Measurements from ENCODE around the gene PRKCH. TPM values are rescaled to one million over a fixed set of nuclear protein-coding genes. Genes with fewer than 3 reads are reported as not detected.

PRKCH gene
- total RNA-seq, 1 experiment from 2014 or later, result 2.7 TPM

DNA sequence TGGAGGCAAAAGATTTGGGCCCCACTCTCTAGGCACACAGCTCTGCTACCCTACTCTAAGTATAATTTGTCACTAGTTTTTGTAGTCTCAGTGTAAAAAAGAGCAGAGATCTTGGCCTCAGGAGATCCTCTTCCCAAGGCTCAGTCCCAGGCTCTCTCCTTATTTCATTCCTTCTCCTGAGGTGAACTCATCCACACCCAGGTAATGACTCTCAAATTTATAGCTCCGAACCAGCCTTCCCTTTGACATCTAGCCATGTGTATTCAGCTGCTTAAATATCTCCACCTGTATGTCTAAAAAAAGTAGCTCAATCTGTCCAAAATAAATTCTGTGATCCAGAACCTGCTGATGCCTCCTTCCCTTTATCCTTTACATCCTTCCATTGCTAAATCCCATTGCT lies 200.4 kb downstream of the PRKCH start:
- H3K4me3 ChIP-seq (ENCODE audit: low read depth in 2 of 2, low read length in 2 of 2), result no peak overlapping the region
- no peak for DNase-seq (ENCODE audit: low read depth, low spot score)
- intact Hi-C loops (cut with micrococcal nuclease; ENCODE audit: unreplicated experiment), result no loop called here
- BruUV-seq (replicated peaks), result no TSS peak
- no peaks in the 10 kb centered on the region for H3K36me3 ChIP-seq (ENCODE audit: control insufficient read depth, insufficient read depth, low read length)
- in situ Hi-C loops (cut with HindIII; ENCODE audit: low pct_unique_long_range_greater_than_20kb, low sequenced_read_pairs), result no loop called here
- ATAC-seq, result no peak
- ChIA-PET POLR2A (no interaction called here), CTCF (no interaction called here)
- no peaks in the 10 kb centered on the region for H3K9me3 ChIP-seq (ENCODE audit: control insufficient read depth, insufficient read depth, low read depth, low read length)
- TF ChIP-seq, protein P1, sequence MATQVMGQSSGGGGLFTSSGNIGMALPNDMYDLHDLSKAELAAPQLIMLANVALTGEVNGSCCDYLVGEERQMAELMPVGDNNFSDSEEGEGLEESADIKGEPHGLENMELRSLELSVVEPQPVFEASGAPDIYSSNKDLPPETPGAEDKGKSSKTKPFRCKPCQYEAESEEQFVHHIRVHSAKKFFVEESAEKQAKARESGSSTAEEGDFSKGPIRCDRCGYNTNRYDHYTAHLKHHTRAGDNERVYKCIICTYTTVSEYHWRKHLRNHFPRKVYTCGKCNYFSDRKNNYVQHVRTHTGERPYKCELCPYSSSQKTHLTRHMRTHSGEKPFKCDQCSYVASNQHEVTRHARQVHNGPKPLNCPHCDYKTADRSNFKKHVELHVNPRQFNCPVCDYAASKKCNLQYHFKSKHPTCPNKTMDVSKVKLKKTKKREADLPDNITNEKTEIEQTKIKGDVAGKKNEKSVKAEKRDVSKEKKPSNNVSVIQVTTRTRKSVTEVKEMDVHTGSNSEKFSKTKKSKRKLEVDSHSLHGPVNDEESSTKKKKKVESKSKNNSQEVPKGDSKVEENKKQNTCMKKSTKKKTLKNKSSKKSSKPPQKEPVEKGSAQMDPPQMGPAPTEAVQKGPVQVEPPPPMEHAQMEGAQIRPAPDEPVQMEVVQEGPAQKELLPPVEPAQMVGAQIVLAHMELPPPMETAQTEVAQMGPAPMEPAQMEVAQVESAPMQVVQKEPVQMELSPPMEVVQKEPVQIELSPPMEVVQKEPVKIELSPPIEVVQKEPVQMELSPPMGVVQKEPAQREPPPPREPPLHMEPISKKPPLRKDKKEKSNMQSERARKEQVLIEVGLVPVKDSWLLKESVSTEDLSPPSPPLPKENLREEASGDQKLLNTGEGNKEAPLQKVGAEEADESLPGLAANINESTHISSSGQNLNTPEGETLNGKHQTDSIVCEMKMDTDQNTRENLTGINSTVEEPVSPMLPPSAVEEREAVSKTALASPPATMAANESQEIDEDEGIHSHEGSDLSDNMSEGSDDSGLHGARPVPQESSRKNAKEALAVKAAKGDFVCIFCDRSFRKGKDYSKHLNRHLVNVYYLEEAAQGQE (IDR thresholded peaks at IDR 0.05; ENCODE audit: insufficient read depth in 1 of 2, low read depth in 2 of 2, low read length in 1 of 2), result no peak
- no peaks in the 10 kb centered on the region for H3K27me3 ChIP-seq (ENCODE audit: control insufficient read depth, insufficient read depth, low read length)
- H3K4me1 ChIP-seq (ENCODE audit: control insufficient read depth, insufficient read depth, low read length), result no peaks in the 10 kb centered on the region
- no peak overlapping the region for H3K27ac ChIP-seq (ENCODE audit: low read length)

DNA sequence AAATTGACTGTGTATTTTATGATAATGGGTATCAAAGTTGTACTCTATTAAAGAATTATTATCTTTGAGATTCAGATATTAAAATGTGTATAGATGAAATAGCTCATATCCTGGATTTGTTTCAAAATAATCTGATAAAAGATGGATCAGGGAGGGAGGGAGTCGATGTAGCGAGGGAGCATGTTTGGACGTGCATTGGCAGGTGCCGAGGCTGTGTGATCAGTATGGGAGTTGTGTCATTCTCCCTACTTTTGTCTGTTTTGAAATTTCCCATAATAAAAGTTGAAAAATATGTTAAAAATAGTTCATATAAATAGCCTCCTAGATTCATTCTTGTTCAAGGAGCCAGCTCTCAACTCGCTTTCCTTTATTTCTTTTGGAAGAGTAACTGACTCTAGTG lies 202.4 kb downstream of the PRKCH start:
- no peak for DNase-seq (ENCODE audit: low read depth, low spot score)
- POLR2A ChIA-PET, result interaction anchor here (0.6 kb wide), 2 partner anchors 11 to 1398 kb away, joined by 4 to 5 read pairs; no protein-coding TSS in a partner anchor

More for the DNA sequence above, 202.4 kb downstream of the PRKCH start:
- in situ Hi-C loops (cut with HindIII; ENCODE audit: low pct_unique_long_range_greater_than_20kb, low sequenced_read_pairs), result no loop called here
- intact Hi-C loops (cut with micrococcal nuclease; ENCODE audit: unreplicated experiment), result no loop called here
- no peak for TF ChIP-seq TCF7L2 (IDR thresholded peaks at IDR 0.05; ENCODE audit: low read depth, low read length)
- no peak for TF ChIP-seq SIN3A (IDR thresholded peaks at IDR 0.05; ENCODE audit: borderline replicate concordance, insufficient read depth, low read depth, low read length)
- no peak for TF ChIP-seq CTCF (IDR thresholded peaks at IDR 0.05)
- TF ChIP-seq, protein P1 (IDR thresholded peaks at IDR 0.05; ENCODE audit: insufficient read depth in 1 of 2, low read depth in 2 of 2, low read length in 1 of 2), result no peak
- TF ChIP-seq POLR2AphosphoS5 (IDR thresholded peaks at IDR 0.05; ENCODE audit: low read depth, low read length), result no peak
- Histone ChIP-seq H3K9me3 (ENCODE audit: control insufficient read depth, insufficient read depth, low read depth, low read length) (no peaks in the 10 kb centered on the region), H3K4me1 (ENCODE audit: control insufficient read depth, insufficient read depth, low read length) (no peaks in the 10 kb centered on the region), H3K36me3 (ENCODE audit: control insufficient read depth, insufficient read depth, low read length) (no peaks in the 10 kb centered on the region), H3K27ac (ENCODE audit: low read length) (no peak overlapping the region), H3K4me3 (ENCODE audit: low read depth in 2 of 2, low read length in 2 of 2) (no peak overlapping the region), H3K27me3 (ENCODE audit: control insufficient read depth, insufficient read depth, low read length) (no peaks in the 10 kb centered on the region)
- CTCF ChIA-PET, result no interaction called here
- no peak for ATAC-seq
- no TSS peak for BruUV-seq (replicated peaks)

Data from Panc1 (cell line).